OCI-LY3 (cell line): ENCODE data around the gene CDKN2B.

Experiments used
- CTCF ChIP-seq: fragments of 200-600, 300-600 bp; sonication (generic); IDR thresholded peaks from 2 replicates; pipeline ENCODE4 v1.5.1; 2014; ENCODE audit warnings: antibody characterized with exemption, low read length, low read depth
- EZH2phosphoT487 ChIP-seq: fragments of 200-600 bp; shearing (Covaris generic); IDR thresholded peaks from 2 replicates; pipeline ENCODE4 v1.6.1; 2018; ENCODE audit warnings: antibody characterized with exemption, mixed run types, low read depth

DNA sequence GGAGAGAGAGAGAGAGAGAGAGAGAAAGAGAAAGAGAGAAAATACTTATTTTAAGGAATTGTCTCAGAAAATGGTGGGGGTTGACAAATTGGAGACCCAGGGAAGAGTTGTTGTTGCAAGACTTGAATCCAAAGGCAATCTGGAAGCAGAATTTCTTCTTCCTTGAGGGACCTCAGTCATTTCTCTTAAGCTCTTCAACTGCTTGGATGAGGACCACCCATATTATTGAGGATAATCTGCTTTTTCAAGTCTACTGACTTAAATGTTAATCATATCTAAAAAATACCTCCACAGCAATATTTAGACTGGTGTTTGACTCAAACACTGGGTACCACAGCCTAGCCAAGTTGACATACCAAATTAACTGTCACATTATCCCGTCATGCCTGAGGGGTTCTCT is 11.6 kb downstream of the CDKN2B start:
- TF ChIP-seq CTCF, result no peak
- no peak for TF ChIP-seq EZH2phosphoT487
